CD4-positive, alpha-beta T cell (primary cell): Measurements from ENCODE around the gene CDH13. TPM values are rescaled to one million over a fixed set of nuclear protein-coding genes. Genes with fewer than 3 reads are reported as not detected.

Experiments used
- ATAC-seq: fragments of 200-7000 bp; cut with Tn5 transposase; one replicate; pipeline ENCODE4 v1.10.0; 2022; ENCODE audit warnings: mild to moderate bottlenecking; ENCODE audit not compliant: poor library complexity
- CTCF ChIA-PET: fragments of 350-600 bp; sonication (Branson Sonifier 250); formaldehyde crosslinking; loops from one replicate; lab custom pipeline; 2021; ENCODE audit warnings: antibody characterized with exemption, inconsistent platforms; lab: Charles Lee
- POLR2A ChIA-PET: fragments of 350-600 bp; sonication (Branson Sonifier 250); formaldehyde crosslinking; loops from one replicate; lab custom pipeline; 2021; ENCODE audit warnings: antibody characterized with exemption, inconsistent platforms; lab: Charles Lee
- DNase-seq, 14 experiments: peaks; one replicate each; pipeline ENCODE4 v3.0.0-alpha.2; 2013 to 2020; ENCODE audit warnings: mixed read lengths in 2 of 14
- H3K27ac ChIP-seq, 2 donors: one replicate each; pipeline versions ENCODE4 v1.5.1 to v1.7.0; 2013; ENCODE audit warnings: low read length in 2 of 2, low read depth in 1 of 2, mild to moderate bottlenecking in 1 of 2
- H3K27me3 ChIP-seq, 2 experiments: 1 replicate in 1 of 2; 2 replicates in 1 of 2; pipeline versions ENCODE4 v1.6.1 to v1.7.0; 2013; ENCODE audit warnings: low read length in 2 of 2, control low read depth in 1 of 2, mild to moderate bottlenecking in 1 of 2, moderate library complexity in 1 of 2; ENCODE audit not compliant: insufficient read depth in 2 of 2, control insufficient read depth in 1 of 2
- H3K36me3 ChIP-seq: one replicate; pipeline ENCODE4 v1.6.1; 2013; ENCODE audit warnings: low read length, control low read depth; ENCODE audit not compliant: insufficient read depth
- H3K4me1 ChIP-seq: one replicate; pipeline ENCODE4 v1.6.1; 2013; ENCODE audit warnings: low read length, control low read depth; ENCODE audit not compliant: insufficient read depth
- H3K4me3 ChIP-seq: one replicate; pipeline ENCODE4 v1.5.1; 2013; ENCODE audit warnings: mild to moderate bottlenecking, low read length, moderate library complexity
- H3K9me3 ChIP-seq, 2 experiments: 1 replicate in 1 of 2; 2 replicates in 1 of 2; pipeline versions ENCODE4 v1.6.1 to v1.7.0; 2013; ENCODE audit warnings: low read length in 2 of 2, mild to moderate bottlenecking in 2 of 2, control low read depth in 1 of 2, moderate library complexity in 1 of 2; ENCODE audit not compliant: control insufficient read depth in 1 of 2, insufficient read depth in 1 of 2
- H3K27ac Mint-ChIP-seq: one replicate; pipeline ENCODE4 v1.8.0; 2020; ENCODE audit warnings: mixed read lengths
- H3K27me3 Mint-ChIP-seq: one replicate; pipeline ENCODE4 v1.8.0; 2021; ENCODE audit warnings: mixed read lengths
- H3K36me3 Mint-ChIP-seq: one replicate; pipeline ENCODE4 v1.8.0; 2021; ENCODE audit warnings: low read depth, mixed read lengths
- H3K4me1 Mint-ChIP-seq: one replicate; pipeline ENCODE4 v1.8.0; 2021; ENCODE audit warnings: low read depth, mixed read lengths
- H3K4me3 Mint-ChIP-seq: one replicate; pipeline ENCODE4 v1.8.0; 2020; ENCODE audit warnings: mild to moderate bottlenecking, mixed read lengths
- H3K9me3 Mint-ChIP-seq: one replicate; pipeline ENCODE4 v1.8.0; 2020; ENCODE audit warnings: mixed read lengths
- CTCF ChIP-seq: fragments of 200-600 bp; IDR thresholded peaks from one replicate; pipeline ENCODE4 v1.8.0; 2022; ENCODE audit warnings: antibody characterized with exemption, mild to moderate bottlenecking
- intact Hi-C, 2 experiments: fragments of 100-400 bp; cut with DNase I in 1 of 2; cut with micrococcal nuclease in 1 of 2; formaldehyde crosslinking; loops; one replicate each; pipeline versions ENCODE4 v1.15.1 to v1.9.0; 2023 to 2025; cut with DNase I, micrococcal nuclease
- total RNA-seq, 174 experiments: library from RNA in 2 of 174; stranded (reverse) in 2 of 174; gene quantifications; one replicate each; pipeline ENCODE4 v1.2.3 and lab custom pipeline; 2021 to 2026

CDH13 gene
- total RNA-seq, 2 experiments from 2014 or later: not detected

GRCh38 chr16:82862057-82862456 lies 235.3 kb downstream of the CDH13 start:
- no peaks in the 10 kb centered on the region for H3K36me3 Mint-ChIP-seq
- no peaks in the 10 kb centered on the region for H3K4me1 ChIP-seq
- intact Hi-C loops: no loop called here
- H3K9me3 Mint-ChIP-seq: peaks cover 6% of the 10 kb centered on the region
- no peak for DNase-seq
- no peaks in the 10 kb centered on the region for H3K4me1 Mint-ChIP-seq
- ChIA-PET CTCF (no interaction called here), POLR2A (no interaction called here)
- H3K27me3 ChIP-seq: no peaks in the 10 kb centered on the region
- no peak overlapping the region for H3K27ac ChIP-seq
- no peaks in the 10 kb centered on the region for H3K36me3 ChIP-seq
- no peak overlapping the region for H3K27ac Mint-ChIP-seq
- TF ChIP-seq CTCF: no peak
- H3K27me3 Mint-ChIP-seq: no peaks in the 10 kb centered on the region
- no peak for ATAC-seq
- no peak overlapping the region for H3K4me3 Mint-ChIP-seq
- no peak overlapping the region for H3K4me3 ChIP-seq
- H3K9me3 ChIP-seq: peaks cover 0 to 8% of the 10 kb centered on the region in 2 experiments

- no peak overlapping the region for H3K4me3 Mint-ChIP-seq
- H3K4me1 ChIP-seq: no peaks in the 10 kb centered on the region
These were observed 237.7 kb downstream of the CDH13 start for GRCh38 chr16:82864332-82865040.

GRCh38 chr16:82865412-82865811 lies 238.6 kb downstream of the CDH13 start:
- intact Hi-C loops: no loop called here
- Histone ChIP-seq H3K27ac (no peak overlapping the region), H3K27me3 (no peaks in the 10 kb centered on the region), H3K4me3 (no peak overlapping the region), H3K4me1 (no peaks in the 10 kb centered on the region), H3K36me3 (no peaks in the 10 kb centered on the region), H3K9me3 (peaks cover 0 to 8% of the 10 kb centered on the region in 2 experiments)
- H3K9me3 Mint-ChIP-seq: peaks cover 3% of the 10 kb centered on the region
- H3K27me3 Mint-ChIP-seq: no peaks in the 10 kb centered on the region
- no peak for TF ChIP-seq CTCF
- H3K36me3 Mint-ChIP-seq: no peaks in the 10 kb centered on the region
- H3K4me1 Mint-ChIP-seq: no peaks in the 10 kb centered on the region
- DNase-seq (no peak), ATAC-seq (no peak)
- no peak overlapping the region for H3K4me3 Mint-ChIP-seq
- H3K27ac Mint-ChIP-seq: no peak overlapping the region
- POLR2A ChIA-PET: no interaction called here
- CTCF ChIA-PET: no interaction called here

More at GRCh38 chr16:82864332-82865040, 237.7 kb downstream of the CDH13 start:
- Mint-ChIP-seq H3K27me3 (no peaks in the 10 kb centered on the region), H3K4me1 (no peaks in the 10 kb centered on the region), H3K36me3 (no peaks in the 10 kb centered on the region), H3K9me3 (peaks cover 6% of the 10 kb centered on the region), H3K27ac (no peak overlapping the region)
- DNase-seq (no peak), ATAC-seq (no peak)
- POLR2A ChIA-PET: no interaction called here
- CTCF ChIA-PET: no interaction called here
- Histone ChIP-seq H3K27ac (no peak overlapping the region), H3K36me3 (no peaks in the 10 kb centered on the region), H3K9me3 (peaks cover 0 to 8% of the 10 kb centered on the region in 2 experiments), H3K4me3 (no peak overlapping the region), H3K27me3 (no peaks in the 10 kb centered on the region)
- TF ChIP-seq CTCF: no peak
- intact Hi-C loops: no loop called here
